Smooth muscle cell (in vitro differentiated cells): ENCODE measurements around the gene NQO2. TPM values are rescaled to one million over a fixed set of nuclear protein-coding genes. Genes with fewer than 3 reads are reported as not detected.

Source experiments
- DNase-seq: peaks from one replicate; lab custom pipeline; 2025; ENCODE audit not compliant: unreplicated experiment; lab: John Stamatoyannopoulos, UW
- H2AFZ ChIP-seq: fragments of 200-600 bp; sonication (generic); 2 replicates; pipeline ENCODE4 v1.6.0; 2016; ENCODE audit warnings: antibody characterized with exemption, low read depth, mild to moderate bottlenecking
- H3F3A ChIP-seq: fragments of 200-600 bp; sonication (generic); 2 replicates; pipeline ENCODE4 v1.6.0; 2017; ENCODE audit warnings: antibody characterized with exemption, low read depth
- H3K27ac ChIP-seq: fragments of 200-600 bp; sonication (generic); 2 replicates; pipeline ENCODE4 v1.5.1; 2016; ENCODE audit warnings: low read depth, mild to moderate bottlenecking
- H3K27me3 ChIP-seq: fragments of 200-600 bp; sonication (generic); 2 replicates; pipeline ENCODE4 v1.6.1; 2016; ENCODE audit warnings: low read depth, mild to moderate bottlenecking
- H3K36me3 ChIP-seq: fragments of 200-600 bp; sonication (generic); 2 replicates; pipeline ENCODE4 v1.5.1; 2016; ENCODE audit warnings: low read depth
- H3K4me1 ChIP-seq: fragments of 200-600 bp; sonication (generic); 2 replicates; pipeline ENCODE4 v1.5.1; 2016; ENCODE audit warnings: low read depth
- H3K4me2 ChIP-seq: fragments of 200-600 bp; sonication (generic); 2 replicates; pipeline ENCODE4 v1.6.0; 2016; ENCODE audit warnings: mild to moderate bottlenecking
- H3K4me3 ChIP-seq: fragments of 200-600 bp; sonication (generic); 2 replicates; pipeline ENCODE4 v1.5.1; 2016; ENCODE audit warnings: mild to moderate bottlenecking
- H3K79me2 ChIP-seq: fragments of 200-600 bp; sonication (generic); 2 replicates; pipeline ENCODE4 v1.6.0; 2016; ENCODE audit warnings: low read depth, mild to moderate bottlenecking
- H3K9ac ChIP-seq: fragments of 200-600 bp; sonication (generic); 2 replicates; pipeline ENCODE4 v1.6.0; 2016; ENCODE audit warnings: low read depth
- H3K9me3 ChIP-seq: fragments of 200-600 bp; sonication (generic); replicated peaks from 2 replicates; pipeline ENCODE4 v1.5.1; 2016; ENCODE audit warnings: low read depth
- H4K20me1 ChIP-seq: fragments of 200-600 bp; sonication (generic); 2 replicates; pipeline ENCODE4 v1.6.0; 2016; ENCODE audit warnings: low read depth
- CTCF ChIP-seq: fragments of 200-600 bp; sonication (generic); IDR thresholded peaks from 2 replicates; pipeline ENCODE4 v1.5.1; 2017; ENCODE audit warnings: borderline replicate concordance, mild to moderate bottlenecking, antibody characterized with exemption; ENCODE audit not compliant: insufficient read depth, poor library complexity, severe bottlenecking
- WGBS: methylation state at CpG from one replicate; pipeline ENCODE4 v1.1.7; 2016; ENCODE audit warnings: low lambda C conversion rate; 5-methylcytosine and 5-hydroxymethylcytosine counted together
- polyA plus RNA-seq: library from polyadenylated mRNA; unstranded; fragments of >200 nt; fragmentation: Nextera tagmentation; extraction: Ambion mirVana; gene quantifications from 2 replicates; pipeline ENCODE4 v1.2.1, GENCODE V29; 2016
- total RNA-seq: library from RNA; depleted of rRNA; stranded (reverse); fragments of >200 nt; gene quantifications from 2 replicates; pipeline ENCODE4 v1.2.3, GENCODE V29; 2014

The NQO2 gene
- total and polyA plus RNA-seq, 2 experiments from 2014 or later, result 12.9 to 49.0 TPM

- Histone ChIP-seq H3K36me3 (peaks cover 19% of the 10 kb centered on the region), H3K4me3 (no peak overlapping the region), H3K79me2 (no peaks in the 10 kb centered on the region), H3K27ac (no peak overlapping the region), H3K9me3 (peaks cover 13% of the 10 kb centered on the region), H3K4me1 (no peaks in the 10 kb centered on the region), H3K27me3 (no peaks in the 10 kb centered on the region), H4K20me1 (no peaks in the 10 kb centered on the region), H2AFZ (no peak overlapping the region), H3K4me2 (no peak overlapping the region), H3K9ac (no peak overlapping the region), H3F3A (no peaks in the 10 kb centered on the region)
- no peak for DNase-seq
- TF ChIP-seq CTCF, result no peak
- WGBS, result 97% methylated on average over 18 of the region's 18 CpGs
Measured at GRCh38 chr6:3013901-3014674, 14.4 kb downstream of the NQO2 start.

- Histone ChIP-seq H3K27me3 (no peaks in the 10 kb centered on the region), H4K20me1 (no peaks in the 10 kb centered on the region), H3K4me1 (no peaks in the 10 kb centered on the region), H3K4me2 (no peak overlapping the region), H3K4me3 (no peak overlapping the region), H3K79me2 (no peaks in the 10 kb centered on the region), H3K9me3 (peaks cover 13% of the 10 kb centered on the region), H2AFZ (no peak overlapping the region), H3K9ac (no peak overlapping the region), H3K27ac (no peak overlapping the region), H3F3A (no peaks in the 10 kb centered on the region), H3K36me3 (peaks cover 19% of the 10 kb centered on the region)
- DNase-seq, result no peak
- TF ChIP-seq CTCF, result no peak
- 99% methylated on average over 4 of the region's 4 CpGs for WGBS
Measured at GRCh38 chr6:3014675-3015066, 15.0 kb downstream of the NQO2 start.

- no peak for DNase-seq
- H3K36me3 ChIP-seq, result peaks cover 18% of the 10 kb centered on the region
- H3F3A ChIP-seq, result no peaks in the 10 kb centered on the region
Measured at GRCh38 chr6:3015144-3015543, 15.4 kb downstream of the NQO2 start.

More at GRCh38 chr6:3015144-3015543, 15.4 kb downstream of the NQO2 start:
- Histone ChIP-seq H4K20me1 (no peaks in the 10 kb centered on the region), H3K4me1 (no peaks in the 10 kb centered on the region), H3K79me2 (no peaks in the 10 kb centered on the region), H3K4me2 (no peak overlapping the region), H3K4me3 (no peak overlapping the region), H3K27ac (no peak overlapping the region), H3K9me3 (peaks cover 13% of the 10 kb centered on the region), H3K9ac (no peak overlapping the region), H2AFZ (no peak overlapping the region), H3K27me3 (no peaks in the 10 kb centered on the region)
- WGBS, result 96% methylated on average over 10 of the region's 10 CpGs
- TF ChIP-seq CTCF, result no peak
